ENCODE data around the gene CCDC159. TPM values are rescaled to one million over a fixed set of nuclear protein-coding genes. Genes with fewer than 3 reads are reported as not detected.

CCDC159 gene
- total and polyA plus RNA-seq, 10 donors, result 34.7 to 83.7 (median 52.8) TPM

- 0 to 1% (median 0%) methylated on average over 35 to 44 of the region's 44 CpGs for WGBS, 5 donors
- intact Hi-C loops (cut with DNase I; ENCODE audit: low total_unique reads), result no loop called here
- H3K4me3 ChIP-seq, result peak within 1 kb of the TSS; percentile 39 to 73 (median 60)
- peak in 2 of 3 donors; percentile 25 to 49 for TF ChIP-seq POLR2A (IDR thresholded peaks at IDR 0.05)
- TF ChIP-seq POLR2AphosphoS5 (IDR thresholded peaks at IDR 0.05), result peak; percentile 90 to 94 (median 92)
- TF ChIP-seq, protein P1, sequence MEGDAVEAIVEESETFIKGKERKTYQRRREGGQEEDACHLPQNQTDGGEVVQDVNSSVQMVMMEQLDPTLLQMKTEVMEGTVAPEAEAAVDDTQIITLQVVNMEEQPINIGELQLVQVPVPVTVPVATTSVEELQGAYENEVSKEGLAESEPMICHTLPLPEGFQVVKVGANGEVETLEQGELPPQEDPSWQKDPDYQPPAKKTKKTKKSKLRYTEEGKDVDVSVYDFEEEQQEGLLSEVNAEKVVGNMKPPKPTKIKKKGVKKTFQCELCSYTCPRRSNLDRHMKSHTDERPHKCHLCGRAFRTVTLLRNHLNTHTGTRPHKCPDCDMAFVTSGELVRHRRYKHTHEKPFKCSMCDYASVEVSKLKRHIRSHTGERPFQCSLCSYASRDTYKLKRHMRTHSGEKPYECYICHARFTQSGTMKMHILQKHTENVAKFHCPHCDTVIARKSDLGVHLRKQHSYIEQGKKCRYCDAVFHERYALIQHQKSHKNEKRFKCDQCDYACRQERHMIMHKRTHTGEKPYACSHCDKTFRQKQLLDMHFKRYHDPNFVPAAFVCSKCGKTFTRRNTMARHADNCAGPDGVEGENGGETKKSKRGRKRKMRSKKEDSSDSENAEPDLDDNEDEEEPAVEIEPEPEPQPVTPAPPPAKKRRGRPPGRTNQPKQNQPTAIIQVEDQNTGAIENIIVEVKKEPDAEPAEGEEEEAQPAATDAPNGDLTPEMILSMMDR (IDR thresholded peaks at IDR 0.05 in 8 of 11, conservative IDR thresholded peaks at IDR 0.05 in 3 of 11), result peak in 2 of 11 experiments; percentile 7 to 34
- peaks cover 0 to 36% (median 2%) of the 10 kb centered on the region in 6 donors for H3K36me3 ChIP-seq
- peaks cover 31 to 60% (median 42%) of the 10 kb centered on the region in 6 donors for H3K4me1 ChIP-seq
- no peaks in the 10 kb centered on the region for H3K27me3 ChIP-seq (replicated peaks in 1 of 7)
- peak; percentile 99 for DNase-seq
- no peaks in the 10 kb centered on the region for H3K9me3 ChIP-seq
- H3K27ac ChIP-seq, result peak within 1 kb of the TSS; percentile 91 to 100 (median 96)
Observed at GRCh38 chr19:11374433-11375142, 28.3 kb downstream of the CCDC159 start, which contains the start of gene SWSAP1. Gene SWSAP1 (plus strand): TSS chr19:11374666. CDS start chr19:11374681, 15 bp downstream.

DNA sequence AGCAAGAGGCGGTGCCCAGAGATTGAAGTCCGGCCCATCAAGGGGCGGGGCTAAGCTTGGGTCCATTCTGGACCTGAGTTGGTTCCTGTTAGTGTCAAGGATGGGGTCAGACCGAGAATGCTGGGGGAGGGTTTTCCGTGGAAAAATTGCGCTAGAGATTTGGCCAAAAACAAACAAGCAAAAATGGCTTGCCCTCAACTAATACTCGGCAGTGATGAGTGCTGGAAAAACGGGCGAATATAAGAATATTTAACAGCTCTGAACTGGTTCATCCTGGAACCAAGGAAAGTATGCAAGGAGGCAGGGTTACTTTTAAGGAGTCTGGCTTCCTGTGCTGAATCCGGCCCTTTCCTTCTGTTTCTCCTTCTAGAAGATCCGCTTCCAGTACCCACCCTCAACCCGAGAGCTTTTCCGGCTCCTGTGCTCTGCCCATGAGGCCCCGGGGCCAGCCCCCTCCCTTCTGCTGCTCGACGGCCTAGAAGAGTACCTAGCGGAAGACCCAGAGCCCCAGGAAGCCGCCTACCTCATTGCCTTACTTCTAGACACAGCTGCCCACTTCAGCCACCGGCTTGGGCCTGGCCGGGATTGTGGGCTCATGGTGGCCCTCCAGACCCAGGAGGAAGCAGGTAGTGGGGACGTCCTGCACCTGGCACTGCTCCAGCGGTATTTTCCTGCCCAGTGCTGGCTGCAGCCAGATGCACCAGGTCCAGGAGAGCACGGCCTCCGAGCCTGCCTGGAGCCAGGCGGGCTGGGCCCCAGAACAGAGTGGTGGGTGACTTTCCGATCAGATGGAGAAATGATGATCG is 29.0 kb downstream of the CCDC159 start:
- H3K36me3 ChIP-seq, result peaks cover 0 to 28% (median 2%) of the 10 kb centered on the region in 6 donors
- TF ChIP-seq POLR2A (IDR thresholded peaks at IDR 0.05) (peak in 2 of 3 donors; percentile 68 to 83), POLR2AphosphoS5 (IDR thresholded peaks at IDR 0.05) (peak; percentile 46 to 85 (median 73))
- TF ChIP-seq, protein P1 (IDR thresholded peaks at IDR 0.05 in 8 of 11, conservative IDR thresholded peaks at IDR 0.05 in 3 of 11), result no peak

DNA sequence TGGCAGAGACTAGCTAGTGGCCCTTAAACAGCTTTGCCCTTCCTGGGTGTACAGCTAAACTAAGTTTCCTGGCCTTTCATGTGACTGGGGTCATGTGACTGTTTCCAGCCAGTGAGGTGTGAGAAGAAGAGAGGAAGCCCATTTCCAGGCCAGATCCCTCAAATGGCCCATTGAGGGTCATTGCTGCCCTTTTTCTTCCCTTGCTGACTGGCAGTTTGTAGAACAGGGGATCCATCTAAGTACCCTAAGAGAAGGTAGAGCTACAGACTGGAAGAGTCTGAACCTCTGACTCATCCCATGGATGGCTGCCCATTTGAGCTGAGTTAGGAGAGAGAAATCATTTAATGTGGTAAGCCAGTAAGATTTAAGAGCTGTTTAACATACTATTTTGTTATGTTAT is 30.9 kb downstream of the CCDC159 start:
- no peak for DNase-seq
- TF ChIP-seq, protein P1 (IDR thresholded peaks at IDR 0.05 in 8 of 11, conservative IDR thresholded peaks at IDR 0.05 in 3 of 11), result no peak
- TF ChIP-seq POLR2A (IDR thresholded peaks at IDR 0.05) (no peak), POLR2AphosphoS5 (IDR thresholded peaks at IDR 0.05) (no peak)
- Histone ChIP-seq H3K9me3 (no peaks in the 10 kb centered on the region), H3K4me3 (peak overlapping the region in 1 of 8 donors; percentile 7), H3K4me1 (peaks cover 38 to 86% (median 67%) of the 10 kb centered on the region in 6 donors), H3K27ac (peak overlapping the region; percentile 27 to 97 (median 96)), H3K36me3 (peaks cover 0 to 16% (median 2%) of the 10 kb centered on the region in 6 donors), H3K27me3 (replicated peaks in 1 of 7) (peaks cover 0 to 5% (median 0%) of the 10 kb centered on the region in 7 donors)
- intact Hi-C loops (cut with DNase I; ENCODE audit: low total_unique reads), result no loop called here

More for the DNA sequence above, 29.0 kb downstream of the CCDC159 start:
- intact Hi-C loops (cut with DNase I; ENCODE audit: low total_unique reads), result no loop called here
- Histone ChIP-seq H3K27ac (peak overlapping the region; percentile 91 to 100 (median 96)), H3K4me1 (peaks cover 35 to 67% (median 49%) of the 10 kb centered on the region in 6 donors), H3K27me3 (replicated peaks in 1 of 7) (no peaks in the 10 kb centered on the region), H3K4me3 (peak overlapping the region; percentile 20 to 72 (median 58)), H3K9me3 (no peaks in the 10 kb centered on the region)
- DNase-seq, result peak; percentile 95
- WGBS, 5 donors, result 4 to 6% (median 5%) methylated on average over 23 to 27 of the region's 27 CpGs

All from spleen (tissue), 11 donors.